ENCODE results near the gene MS4A6E.
"Not testable (repeated sequence)": the region's sequence is repeated elsewhere in the genome, so short reads cannot be mapped to it uniquely, and the experiment has no call there.

MS4A6E gene, protein sequence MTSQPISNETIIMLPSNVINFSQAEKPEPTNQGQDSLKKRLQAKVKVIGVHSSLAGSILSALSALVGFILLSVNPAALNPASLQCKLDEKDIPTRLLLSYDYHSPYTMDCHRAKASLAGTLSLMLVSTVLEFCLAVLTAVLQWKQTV

DNA sequence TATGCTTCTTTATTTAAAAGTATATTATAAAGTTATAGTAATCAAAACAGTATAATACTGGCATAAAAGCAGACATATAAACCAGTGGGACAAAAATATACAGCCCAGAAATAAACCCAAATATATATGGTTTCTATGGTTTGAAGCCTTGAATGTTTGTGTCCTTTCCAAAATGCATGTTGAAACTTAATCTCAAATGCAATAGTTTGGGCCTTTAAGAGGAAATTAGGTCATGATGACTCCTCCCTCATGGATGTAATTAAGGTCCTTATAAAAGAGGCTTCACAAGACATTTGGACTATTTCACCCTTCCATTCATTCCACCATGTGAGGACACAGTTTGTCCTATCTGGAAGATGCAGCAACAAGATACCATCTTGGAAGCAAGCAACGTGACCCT lies at the start of gene MS4A6E:
Gene MS4A6E (plus strand): TSS at position 301 of the 400 bp plus-strand sequence. CDS start 7,641 bp downstream, outside the sequence.
- no peak for DNase-seq (ENCODE audit: low read depth)

DNA sequence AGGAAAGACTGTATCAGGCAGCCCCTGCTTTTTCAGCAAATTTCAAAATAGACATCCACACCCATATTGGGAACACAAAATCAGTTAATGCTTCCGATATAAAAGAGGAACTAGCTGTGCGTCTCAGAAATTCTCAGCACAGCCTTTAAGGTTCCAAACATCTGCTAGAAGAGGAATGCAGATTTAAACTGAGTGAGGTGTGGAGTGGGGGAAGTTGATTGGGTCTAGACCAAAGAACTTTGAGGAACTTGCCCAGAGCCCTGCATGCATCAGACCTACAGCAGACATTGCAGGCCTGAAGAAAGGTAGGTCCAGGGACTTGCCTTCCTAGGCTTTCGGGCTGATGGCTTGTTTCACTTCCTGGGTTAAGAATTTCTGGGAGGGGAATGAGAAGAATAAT lies 46.6 kb upstream of the MS4A6E start, which contains the start of gene MS4A4A:
Gene MS4A4A (plus strand): TSS at position 255 of the 400 bp plus-strand sequence. CDS start 10 bp downstream, at position 265.
- DNase-seq (ENCODE audit: low read depth): no peak

DNA sequence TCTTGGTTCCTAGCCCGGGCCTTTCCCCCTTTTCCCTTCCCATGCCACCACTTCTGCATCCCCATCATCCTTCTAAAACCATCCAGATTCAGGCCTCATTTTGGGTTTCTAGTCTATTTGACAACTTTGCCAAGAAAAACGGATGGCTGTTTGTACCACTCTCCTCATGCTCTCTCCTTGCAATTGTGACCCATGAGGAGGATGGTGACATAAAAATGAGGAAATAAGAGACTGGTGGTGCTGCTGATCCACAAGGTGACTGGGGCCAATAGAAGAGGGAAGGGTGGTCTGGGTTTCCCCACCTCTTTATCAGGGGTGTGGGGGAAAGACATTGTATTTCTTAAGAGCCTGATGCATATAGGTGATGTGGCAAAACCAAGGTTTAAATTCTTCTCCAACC lies 45.6 kb upstream of the MS4A6E start:
- DNase-seq (ENCODE audit: low read depth): no peak

DNA sequence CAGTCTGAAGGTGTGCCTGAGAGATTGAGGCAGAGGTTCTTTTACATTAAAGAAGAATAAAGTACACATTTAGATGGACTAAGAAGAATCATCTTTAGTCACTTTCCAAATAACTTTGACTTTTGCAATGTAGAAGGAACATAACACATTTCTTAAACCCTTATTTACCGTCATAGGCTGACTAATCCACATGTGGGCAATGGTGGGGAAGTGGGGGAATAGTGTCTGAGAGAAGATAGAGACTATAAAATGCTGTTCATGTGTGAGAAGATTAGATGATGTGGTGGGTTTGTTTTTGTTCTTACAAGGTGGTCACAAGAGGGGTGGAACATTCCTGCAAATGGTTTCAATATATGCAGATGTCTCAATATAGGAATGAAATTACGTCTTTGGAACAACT lies 44.8 kb upstream of the MS4A6E start:
- DNase-seq (ENCODE audit: low read depth): no peak

DNA sequence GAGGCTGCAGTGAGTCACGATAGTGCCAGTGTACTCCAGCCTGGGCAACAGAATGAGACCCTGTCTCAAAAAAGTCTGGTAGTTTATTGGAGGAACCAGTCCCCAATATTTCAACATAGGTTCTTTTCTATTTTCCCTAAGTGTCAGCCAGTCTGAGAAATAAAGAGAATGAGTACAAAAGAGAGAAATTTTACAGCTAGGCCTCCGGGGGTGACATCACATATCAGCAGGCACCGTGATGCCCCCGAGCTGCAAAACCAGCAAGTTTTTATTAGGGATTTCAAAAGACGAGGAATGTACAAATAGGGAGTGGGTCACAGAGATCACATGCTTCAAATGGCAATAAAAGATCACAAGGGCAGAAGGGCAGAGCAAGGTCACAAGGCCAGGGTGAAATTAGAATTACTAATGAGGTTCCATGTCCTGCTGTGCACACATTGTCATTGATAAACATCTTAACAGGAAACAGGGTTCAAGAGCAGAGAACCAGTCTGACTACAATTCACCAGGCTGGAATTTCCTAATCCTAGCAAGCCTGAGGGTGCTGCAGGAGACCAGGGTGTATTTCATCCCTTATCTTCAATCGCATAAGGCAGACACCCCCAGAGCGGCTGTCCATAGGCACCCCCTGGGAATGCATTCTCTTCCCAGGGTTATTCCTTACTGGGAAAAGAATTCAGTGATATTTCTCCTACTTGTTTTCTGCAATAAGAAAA lies 41.5 kb upstream of the MS4A6E start:
- DNase-seq (ENCODE audit: low read depth): not testable (repeated sequence)

DNA sequence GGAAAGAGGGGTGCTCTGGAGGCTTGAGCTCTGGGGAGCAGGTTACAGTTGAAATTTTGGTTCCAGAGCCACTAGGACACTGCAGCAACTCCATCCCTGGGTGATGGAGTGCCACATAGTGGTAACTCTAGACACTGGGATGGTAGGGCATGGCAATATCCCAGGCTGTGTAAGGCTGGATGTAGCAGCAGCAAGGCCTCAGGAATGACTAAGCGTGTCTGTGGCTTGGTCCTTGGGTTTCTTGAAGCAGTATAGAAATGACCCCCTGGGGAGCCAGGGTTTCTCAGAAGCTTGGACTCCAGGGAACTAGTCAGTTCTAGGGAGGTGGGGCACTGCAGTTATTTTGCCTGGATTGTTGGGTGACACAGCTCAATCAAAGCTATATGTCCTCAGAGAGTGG lies 38.5 kb upstream of the MS4A6E start:
- DNase-seq (ENCODE audit: low read depth): no peak

DNA sequence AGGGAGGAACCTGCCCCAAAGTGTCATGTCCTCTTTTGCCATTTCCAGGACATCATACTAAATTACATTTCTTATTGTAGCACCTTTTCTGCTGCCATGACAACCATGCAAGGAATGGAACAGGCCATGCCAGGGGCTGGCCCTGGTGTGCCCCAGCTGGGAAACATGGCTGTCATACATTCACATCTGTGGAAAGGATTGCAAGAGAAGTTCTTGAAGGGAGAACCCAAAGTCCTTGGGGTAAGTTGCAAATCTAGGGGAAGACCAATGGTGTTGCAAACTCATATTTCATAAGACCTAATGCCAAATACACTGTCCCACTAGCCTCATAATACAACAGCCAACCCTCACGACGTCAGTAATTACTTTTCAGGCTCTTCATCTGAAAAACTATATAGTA lies 34.9 kb upstream of the MS4A6E start:
- no peak for DNase-seq (ENCODE audit: low read depth)

DNA sequence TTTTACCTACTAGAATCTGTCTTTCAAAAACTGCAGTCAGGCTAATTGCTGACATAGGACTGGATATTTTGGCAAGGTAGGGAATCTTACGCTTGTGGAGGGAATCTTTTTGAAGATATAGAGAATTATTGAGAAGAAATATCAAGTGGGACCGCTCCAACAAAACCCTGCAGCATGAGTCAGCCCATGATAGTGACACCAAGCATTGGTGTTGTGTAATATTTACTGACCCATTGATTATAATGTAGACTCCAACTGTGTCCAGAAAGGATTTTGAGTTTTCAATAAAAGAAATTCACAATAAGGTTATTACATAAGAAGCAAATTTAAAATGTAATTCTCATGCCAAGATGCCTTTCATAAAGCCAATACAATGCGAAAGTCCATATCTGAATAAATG lies 25.9 kb upstream of the MS4A6E start:
- no peak for DNase-seq (ENCODE audit: low read depth)

DNA sequence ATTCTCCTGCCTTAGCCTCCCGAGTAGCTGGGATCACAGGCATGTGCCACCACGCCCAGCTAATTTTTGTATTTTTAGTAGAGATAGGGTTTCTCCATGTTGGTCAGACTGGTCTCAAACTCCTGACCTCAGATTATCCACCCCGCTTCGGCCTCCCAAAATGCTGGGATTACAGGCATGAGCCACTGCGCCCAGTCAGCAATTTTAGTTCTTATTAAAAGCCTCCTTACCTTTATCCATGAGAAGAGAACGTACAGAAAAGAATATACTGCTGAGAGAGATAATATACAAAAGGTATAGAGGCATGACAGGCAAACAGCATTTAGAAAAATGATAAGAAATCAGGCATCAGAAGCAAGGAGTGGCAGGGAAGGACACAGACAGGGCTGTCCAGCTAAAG lies 25.2 kb upstream of the MS4A6E start:
- DNase-seq (ENCODE audit: low read depth): not testable (repeated sequence)

DNA sequence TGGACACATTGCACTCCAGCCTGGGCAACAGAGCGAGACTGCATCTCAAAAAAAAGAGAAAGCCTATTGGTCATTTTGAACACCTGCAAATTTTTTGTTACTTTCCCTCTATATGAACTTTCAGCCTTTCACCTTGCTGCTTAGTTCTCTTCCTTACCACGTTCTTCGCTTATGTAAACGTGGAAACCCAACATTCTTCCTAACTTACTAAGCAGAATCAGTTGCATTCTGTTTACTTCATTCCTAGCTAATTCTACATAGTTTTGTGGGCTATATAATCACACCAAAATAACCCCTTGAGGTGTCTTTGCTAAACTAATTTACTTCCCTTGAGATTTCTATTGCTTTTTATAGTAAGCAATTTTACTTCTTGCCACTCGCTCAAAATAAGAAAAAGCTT lies 23.4 kb upstream of the MS4A6E start:
- no peak for DNase-seq (ENCODE audit: low read depth)

DNA sequence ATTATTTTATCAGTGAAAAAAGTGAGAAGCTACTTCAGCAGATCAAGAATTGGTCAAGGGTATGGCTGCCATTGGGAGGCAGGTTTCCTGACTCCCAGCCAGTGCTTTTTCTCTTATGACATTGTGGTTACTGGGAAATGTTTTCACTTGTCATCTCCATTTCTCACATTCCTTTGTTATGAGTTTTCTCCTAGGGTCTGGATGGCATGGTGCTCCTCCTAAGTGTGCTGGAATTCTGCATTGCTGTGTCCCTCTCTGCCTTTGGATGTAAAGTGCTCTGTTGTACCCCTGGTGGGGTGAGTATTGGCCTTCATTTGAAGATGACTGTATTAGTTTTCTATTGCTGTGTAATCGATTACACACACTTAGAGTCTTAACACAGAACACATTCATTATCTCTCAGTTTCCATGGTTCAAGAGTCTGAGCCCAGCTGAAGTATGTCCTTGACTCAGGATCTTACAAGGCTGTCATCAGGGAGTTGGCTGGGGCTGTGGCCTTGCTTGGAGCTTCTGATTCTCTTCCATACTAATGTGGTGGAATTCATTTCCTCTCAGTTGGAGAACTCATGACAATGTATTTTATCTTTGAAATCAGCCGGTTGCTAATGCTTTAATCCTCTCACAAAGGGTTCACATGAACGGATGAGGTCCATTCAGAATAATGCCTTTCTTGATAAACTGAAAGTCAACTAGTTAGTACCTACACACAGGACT lies 21.0 kb upstream of the MS4A6E start:
- no peak for DNase-seq (ENCODE audit: low read depth)

DNA sequence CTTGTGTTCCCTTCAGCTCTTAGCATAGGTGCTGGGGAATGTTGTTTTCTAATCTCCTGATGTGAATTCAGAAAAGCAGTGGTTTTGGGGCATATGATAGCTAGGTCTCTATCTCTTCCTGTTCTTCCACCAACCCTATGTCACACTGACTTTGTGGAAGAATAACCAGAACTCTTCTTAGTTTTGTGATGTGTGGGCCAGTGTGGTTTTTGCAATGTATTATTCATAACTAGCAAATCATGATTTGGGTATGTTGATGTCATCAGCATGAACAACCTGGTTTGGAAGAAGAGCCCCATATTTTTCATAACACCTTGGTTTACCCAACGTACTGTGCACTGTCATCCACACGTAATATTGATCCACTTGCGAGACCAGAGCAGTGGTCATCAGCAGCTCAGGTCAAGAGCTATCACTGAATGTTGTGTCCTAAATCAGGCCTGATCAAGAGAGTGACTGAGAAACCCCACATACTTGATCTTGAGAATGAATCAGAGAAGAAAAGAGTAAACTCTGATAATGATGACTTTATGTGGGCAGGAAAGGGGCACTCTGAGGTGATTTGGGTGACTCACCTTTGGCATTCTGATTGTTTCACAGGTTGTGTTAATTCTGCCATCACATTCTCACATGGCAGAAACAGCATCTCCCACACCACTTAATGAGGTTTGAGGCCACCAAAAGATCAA lies 19.4 kb upstream of the MS4A6E start:
- no peak for DNase-seq (ENCODE audit: low read depth)

DNA sequence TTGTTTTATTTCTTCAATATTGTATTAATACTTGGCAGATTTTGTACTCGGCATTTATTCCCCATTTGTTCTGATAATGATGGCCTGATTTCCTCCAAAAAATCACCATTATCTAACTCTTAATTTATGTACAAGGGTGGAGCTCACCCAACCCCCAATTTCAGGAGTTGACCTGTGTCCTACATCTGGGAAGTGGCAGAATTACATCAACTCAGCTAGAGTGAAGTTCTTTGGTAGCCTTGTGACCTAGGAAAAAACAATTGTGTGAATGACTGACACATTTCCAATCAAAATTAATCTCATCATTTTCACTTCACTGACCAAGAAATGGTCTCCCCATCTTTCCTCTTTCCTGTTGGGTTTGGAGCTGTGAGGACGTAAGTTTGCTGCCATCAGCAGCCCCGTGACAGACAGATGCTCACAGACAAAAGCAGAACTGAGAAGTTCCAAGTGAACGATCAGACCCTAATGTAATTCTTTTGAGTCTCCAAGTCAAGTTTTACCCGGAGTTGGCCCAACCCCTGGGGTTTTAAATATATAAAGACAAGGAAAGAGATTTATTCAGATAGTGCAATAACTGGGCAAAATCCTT lies 16.6 kb upstream of the MS4A6E start:
- DNase-seq (ENCODE audit: low read depth): no peak

DNA sequence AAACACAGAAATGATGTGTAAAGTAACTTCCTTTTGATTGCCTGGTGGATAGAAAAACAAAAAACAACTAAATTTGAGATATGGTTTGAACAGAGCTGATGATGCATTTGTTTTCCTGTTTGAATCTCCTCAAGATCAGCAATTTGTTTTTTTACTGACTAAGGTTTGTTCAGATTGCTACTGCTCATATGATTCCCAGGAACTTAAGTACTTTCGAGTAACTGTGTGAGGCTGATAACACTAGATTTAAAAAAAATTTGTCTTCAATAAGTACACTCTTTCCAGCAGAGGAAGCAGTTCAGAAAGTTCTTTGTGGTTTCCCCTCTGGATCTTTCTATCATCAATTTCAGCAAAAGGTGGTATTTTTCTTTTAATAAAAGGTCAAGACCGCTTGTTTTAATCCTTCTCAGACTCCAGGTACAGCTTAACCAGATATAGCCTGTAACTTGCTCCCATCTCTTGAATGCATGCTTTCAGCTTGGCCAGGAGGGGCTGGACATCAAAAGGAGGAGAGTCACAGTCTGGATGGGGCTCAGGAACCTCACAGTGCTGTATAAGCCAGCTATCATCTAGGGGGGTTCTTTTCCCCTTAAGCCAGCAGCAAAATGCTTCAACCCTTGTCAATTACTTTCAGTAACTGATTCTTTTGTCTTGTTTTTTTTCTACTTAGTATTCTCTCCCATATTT lies 12.3 kb upstream of the MS4A6E start:
- no peak for DNase-seq (ENCODE audit: low read depth)

DNA sequence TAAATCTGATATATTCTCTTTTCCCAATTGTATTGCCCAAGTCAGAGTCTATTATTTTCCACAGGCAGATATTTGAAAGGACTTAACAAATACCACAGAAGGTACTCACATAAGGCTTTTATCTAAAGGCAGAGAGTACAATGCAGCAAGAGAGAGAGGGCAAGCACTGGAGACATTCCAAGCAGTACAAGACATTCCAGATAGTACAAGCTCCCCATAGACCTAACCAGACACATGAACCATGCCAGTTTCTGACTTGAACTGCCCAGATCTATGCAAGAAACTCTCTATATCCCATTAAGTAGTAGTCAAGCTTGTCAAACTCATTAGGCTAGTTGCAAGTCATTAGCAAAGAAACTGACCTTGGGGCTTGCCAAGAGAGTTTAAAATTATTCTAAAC lies 11.2 kb upstream of the MS4A6E start:
- DNase-seq (ENCODE audit: low read depth): no peak

DNA sequence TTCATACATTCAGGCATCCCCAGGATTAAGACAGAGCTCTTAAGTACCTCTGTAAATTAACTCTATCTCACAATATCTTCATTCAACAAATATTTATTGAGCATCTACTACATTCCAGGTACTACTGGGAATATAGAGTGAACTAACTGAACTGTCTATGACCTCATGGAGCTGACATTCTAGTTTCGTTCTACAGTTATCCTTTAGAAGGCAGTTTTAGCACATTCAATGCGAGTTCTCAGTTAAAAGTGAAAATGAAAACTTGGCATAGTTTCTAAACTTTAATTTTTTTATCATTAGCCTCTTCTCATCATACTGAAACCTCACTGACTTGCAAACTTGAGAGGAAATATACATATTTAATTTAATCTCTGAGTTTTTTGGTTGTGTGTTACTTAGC lies 10.7 kb upstream of the MS4A6E start:
- no peak for DNase-seq (ENCODE audit: low read depth)

DNA sequence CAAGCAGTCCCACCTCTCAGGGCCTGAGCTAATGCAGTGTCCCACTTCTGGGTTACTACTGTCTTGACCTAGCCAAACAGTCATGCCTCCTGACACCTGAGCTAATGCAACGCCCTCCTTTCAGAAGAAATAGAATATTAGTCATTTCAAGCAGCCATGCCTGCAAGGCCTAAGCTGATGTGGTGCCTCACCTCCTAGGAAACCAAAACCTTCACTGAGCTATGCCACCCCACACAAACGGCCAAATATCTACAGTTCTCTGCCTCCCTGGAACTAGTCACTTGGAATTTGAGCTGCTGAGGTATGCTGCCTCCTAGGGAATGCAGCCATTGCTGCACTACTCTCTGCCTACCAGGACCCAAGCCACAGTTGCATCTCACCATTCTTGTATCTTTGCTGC lies 8.3 kb upstream of the MS4A6E start:
- DNase-seq (ENCODE audit: low read depth): no peak

DNA sequence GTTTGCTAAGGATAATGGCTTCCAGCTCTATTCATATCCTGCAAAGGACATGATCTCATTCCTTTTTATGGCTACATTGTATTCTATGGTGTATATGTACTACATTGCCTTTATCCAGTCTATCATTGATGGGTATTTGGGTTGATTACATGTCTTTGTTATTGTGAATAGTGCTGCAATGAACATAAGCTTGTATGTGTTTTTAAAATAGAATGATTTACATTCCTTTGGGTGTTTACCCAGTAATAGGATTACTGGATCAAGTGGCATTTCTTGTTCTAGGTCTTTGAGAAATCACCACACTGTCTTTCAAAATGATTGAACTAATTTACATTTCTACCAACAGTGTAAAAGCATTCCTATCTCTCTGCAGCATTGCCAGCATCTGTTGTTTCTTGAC lies 6.0 kb upstream of the MS4A6E start:
- no peak for DNase-seq (ENCODE audit: low read depth)

DNA sequence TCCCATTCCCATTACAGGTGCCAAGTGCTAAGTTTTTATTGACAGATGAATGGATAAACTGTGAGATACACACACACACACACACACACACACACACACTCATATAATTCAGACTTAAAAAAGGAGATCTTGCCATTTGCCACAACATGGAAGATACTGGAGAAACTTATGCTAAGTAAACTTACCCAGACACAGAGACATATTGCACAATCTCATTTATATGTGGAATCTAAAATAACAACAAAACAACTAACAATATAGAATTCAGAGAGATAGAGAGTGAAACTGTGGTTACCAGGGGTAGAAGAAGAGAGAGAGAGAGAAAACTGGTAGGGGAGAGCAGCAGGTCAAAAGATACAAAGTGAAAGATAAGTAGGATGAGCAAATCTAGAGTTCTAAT lies 1.4 kb downstream of the MS4A6E start:
- DNase-seq (ENCODE audit: low read depth): no peak

DNA sequence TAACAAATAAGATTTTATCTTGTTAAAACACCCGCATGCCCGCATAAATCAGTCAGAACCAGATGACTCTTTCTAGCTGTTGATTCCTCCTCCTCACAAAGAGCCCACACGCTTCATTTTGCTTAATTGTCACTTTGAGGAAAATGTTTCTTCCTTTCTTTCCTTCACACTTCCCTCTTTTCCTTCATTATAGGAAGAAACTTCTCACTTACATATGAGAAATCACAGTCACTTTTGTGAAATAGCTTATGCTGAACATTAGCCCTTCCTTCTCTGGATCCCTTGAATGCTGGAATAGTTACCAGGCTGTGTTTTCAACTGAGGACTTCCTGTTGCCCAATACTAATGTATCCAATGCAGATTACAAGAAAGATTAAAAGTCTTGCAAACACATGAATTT lies 5.8 kb downstream of the MS4A6E start:
- DNase-seq (ENCODE audit: low read depth): no peak

DNA sequence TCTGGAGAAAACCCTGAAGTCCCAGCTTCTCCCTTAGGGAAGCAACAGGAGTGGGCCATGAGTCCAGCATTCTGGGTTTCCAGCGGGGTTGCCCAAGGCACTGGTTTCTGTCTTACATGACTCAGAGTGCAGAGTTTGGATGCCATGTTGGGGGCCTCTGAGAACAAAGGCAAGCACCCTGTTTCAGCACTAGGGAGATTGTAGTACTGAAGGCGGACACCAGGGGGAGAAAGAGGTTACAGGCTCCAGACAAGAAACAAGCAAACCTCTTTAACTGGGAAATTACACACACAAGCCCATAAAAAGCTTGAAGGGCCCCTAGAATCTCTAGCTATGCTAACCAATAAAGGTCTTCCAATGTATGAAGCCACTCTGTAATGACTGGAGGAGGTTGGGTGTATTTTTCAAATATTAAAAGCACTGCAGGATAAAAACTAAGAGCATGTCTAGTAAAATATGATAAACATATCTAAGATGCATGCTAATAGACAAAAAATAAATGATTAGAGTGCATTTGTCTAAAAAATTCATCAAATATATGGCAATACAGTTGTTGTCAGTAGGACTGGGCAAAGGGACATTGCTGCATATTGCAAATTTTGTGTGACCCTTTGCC lies 7.1 kb downstream of the MS4A6E start:
- DNase-seq (ENCODE audit: low read depth): peak; percentile 3

Measured in GM04503 (cell line).